NOMO-1 treated with DMSO at 0.1 percent for 48 hours (cell line): ENCODE results near the gene GATAD2A.

Experiments used
- DNase-seq: peaks from one replicate; lab custom pipeline; 2025; ENCODE audit not compliant: unreplicated experiment; lab: John Stamatoyannopoulos, UW

GATAD2A gene

GRCh38 chr19:19487077-19487949 is 81.8 kb downstream of the GATAD2A start:
- DNase-seq, result no peak

- DNase-seq, result no peak
These were observed 82.7 kb downstream of the GATAD2A start for GRCh38 chr19:19487950-19488874.

DNA sequence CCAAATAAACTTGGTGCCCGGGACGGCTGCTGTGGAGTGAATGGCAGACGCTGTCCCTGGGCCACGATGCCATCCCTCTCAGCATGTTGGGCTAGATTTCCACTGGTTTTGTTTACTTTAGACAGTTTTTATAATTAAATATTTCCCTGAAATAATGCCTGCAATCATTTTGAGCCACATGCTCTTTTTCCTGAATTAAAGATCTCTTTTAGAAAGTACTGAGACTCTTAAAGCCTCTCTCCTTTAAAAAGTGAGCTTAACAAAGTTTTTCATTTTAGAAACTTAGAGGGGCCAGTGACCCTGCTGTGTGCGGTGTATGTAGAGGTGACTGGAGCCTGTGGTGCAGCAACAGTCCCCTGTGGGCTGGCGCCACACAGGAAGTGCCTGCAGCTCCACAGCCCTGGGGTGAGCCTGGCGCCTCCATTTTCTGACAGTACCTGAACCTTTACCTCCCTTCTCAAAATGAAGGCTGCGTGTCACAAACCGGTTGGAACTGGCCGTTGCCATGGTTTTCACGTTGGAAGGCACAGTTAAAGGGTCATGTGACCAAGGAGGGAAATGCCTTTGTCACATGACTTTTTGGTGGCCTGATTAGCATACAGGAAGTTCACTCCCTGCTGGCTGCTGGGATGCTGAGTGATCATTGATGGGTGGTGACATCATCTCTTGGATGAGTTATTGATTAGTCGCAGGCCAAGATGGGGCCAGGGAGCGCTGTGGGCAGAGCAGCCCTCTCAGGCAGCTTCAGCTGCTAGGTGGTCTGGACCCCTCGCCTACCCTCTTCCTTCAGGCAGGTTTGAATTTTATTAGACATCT is 83.6 kb downstream of the GATAD2A start:
- DNase-seq, result peak; percentile 89

- DNase-seq, result no peak
These were observed 84.3 kb downstream of the GATAD2A start for GRCh38 chr19:19489804-19490204.

- DNase-seq, result peak; percentile 77
These were observed 84.9 kb downstream of the GATAD2A start for GRCh38 chr19:19490214-19490968.

DNA sequence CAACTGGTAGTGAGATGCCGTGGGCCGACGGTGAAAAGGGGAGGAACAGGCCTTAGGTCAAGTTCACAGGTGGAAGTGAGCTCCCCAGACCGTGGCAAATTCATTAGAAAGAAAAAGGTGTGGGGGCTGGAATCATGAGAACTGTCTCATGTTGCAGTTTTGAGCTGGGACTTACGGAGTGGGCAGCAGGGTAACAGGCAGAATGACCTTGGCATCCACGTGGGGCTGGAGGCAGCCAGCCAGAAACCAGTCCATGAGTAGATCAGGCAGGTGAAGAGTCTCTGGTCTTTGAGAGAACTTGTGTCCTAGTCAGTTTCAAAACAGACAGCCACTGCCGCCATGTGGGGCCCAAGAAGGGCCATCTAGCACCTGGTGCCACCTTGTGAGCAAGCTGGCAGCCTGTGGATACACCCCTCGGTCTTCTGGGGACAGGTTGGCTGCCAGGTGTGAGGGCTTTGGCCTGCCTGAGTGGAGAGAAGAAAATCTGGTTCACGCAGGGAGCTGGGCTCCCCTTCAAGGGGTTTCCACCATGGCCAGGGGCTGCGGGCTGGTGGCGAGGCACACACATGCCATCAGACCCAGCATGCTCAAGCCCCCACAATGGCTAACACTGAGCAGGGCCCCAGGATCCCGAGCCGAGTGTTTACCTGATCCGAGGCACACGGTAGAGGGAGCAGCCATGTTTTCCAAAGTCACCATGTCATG is 86.0 kb downstream of the GATAD2A start:
- no peak for DNase-seq

DNA sequence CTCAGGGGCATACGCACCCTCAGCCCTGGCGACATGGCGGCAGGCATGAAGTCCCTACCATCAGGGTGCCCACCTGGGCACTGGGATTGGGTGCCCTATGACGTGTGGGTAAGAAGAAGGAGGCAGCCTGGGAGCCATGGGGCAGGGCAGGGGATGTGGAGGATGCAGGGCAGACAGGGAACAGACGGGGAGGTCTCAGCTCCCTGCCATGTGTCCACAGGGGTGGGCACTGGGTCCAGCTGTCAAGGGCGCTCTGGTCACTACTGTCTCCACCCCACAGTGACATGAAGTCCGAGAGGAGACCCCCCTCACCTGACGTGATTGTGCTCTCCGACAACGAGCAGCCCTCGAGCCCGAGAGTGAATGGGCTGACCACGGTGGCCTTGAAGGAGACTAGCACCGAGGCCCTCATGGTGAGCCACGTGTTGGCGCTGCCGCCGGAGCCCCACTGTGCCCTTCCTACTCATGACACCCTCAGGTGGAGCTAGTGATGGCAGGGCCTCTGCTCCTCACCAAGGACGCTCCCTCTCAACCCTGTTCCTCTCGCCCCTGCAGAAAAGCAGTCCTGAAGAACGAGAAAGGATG is 86.6 kb downstream of the GATAD2A start:
- DNase-seq, result no peak

GRCh38 chr19:19493841-19494546 is 88.5 kb downstream of the GATAD2A start:
- DNase-seq, result no peak

- DNase-seq, result no peak
These were observed 90.4 kb downstream of the GATAD2A start for GRCh38 chr19:19495614-19496603.

DNA sequence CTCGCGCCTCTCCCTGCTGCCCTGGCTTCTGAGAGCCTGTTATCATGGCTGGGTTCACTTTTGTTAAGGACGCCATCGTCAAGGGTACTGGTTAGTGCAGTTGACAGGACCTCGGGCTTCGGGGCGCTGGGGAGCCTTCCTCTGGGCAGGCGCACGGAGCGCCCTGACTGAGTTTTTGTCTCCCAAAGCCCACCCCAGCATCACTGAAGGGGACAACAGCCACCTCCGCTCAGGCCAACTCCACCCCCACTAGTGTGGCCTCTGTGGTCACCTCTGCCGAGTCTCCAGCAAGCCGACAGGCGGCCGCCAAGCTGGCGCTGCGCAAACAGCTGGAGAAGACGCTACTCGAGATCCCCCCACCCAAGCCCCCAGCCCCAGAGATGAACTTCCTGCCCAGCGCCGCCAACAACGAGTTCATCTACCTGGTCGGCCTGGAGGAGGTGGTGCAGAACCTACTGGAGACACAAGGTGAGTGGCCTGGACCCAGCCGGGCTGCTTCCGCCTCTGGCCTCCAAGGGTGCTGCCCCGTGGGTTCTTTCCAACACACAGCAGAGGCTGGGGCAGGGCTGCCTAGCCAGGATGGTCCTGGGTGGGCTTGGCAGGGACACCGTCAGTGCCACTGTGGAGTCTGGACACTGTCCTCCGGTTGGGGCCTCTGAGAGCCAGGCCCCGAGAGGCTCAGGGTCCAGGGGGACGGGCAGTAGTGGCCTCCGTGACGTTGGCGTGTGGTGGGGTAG is 92.9 kb downstream of the GATAD2A start:
- no peak for DNase-seq

DNA sequence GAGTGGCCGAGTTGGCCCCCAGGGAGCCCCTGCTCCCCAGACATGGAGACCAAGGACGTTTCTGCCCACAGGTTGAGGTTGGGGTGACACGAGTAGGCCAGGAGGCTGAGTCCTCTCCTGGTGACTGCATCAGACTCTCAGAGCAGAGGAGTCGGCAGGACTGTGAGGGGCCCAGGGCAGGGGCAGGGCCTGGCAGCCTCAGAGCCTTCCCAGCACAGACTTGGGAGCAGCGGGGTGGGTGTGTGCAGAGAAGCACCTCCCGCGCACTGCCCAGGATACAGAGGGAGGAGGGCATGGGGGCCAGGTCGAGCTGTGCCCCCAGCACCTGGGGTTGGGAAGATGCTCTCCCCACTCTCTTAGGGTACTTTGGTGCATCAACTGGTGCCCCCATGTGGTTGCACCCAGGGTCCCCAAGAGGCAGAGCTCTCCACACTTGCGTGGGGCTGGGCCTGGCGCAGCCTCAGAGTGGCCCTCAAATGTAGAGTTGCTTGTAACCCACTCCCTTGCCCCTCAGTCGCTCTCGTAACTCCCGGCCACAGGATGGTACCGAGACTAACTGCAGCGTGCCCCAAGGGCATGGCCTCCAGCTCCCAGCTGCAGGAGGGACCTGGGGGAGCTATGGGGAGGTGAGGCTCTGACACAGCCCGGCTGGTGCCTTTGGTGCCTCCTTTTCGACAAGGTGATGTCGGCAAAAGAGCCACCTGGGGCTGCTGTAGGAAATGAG is 94.0 kb downstream of the GATAD2A start:
- DNase-seq, result no peak

GRCh38 chr19:19500975-19501644 is 95.6 kb downstream of the GATAD2A start:
- no peak for DNase-seq

- no peak for DNase-seq
These were observed 96.3 kb downstream of the GATAD2A start for GRCh38 chr19:19501798-19502197.

DNA sequence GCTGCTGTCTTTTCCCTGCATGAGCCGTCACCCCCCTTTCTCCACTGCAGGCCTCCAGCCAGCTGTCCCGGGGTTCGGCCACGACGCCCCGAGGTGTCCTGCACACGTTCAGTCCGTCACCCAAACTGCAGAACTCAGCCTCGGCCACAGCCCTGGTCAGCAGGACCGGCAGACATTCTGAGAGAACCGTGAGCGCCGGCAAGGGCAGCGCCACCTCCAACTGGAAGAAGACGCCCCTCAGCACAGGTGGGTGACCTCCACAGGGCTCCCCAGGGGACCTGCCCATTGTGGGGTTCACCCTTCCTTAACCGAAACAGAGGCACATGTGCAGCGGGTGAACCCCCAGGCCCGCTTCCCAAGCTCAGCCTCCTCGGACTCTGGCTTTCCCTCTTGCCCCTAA is 96.8 kb downstream of the GATAD2A start:
- no peak for DNase-seq

DNA sequence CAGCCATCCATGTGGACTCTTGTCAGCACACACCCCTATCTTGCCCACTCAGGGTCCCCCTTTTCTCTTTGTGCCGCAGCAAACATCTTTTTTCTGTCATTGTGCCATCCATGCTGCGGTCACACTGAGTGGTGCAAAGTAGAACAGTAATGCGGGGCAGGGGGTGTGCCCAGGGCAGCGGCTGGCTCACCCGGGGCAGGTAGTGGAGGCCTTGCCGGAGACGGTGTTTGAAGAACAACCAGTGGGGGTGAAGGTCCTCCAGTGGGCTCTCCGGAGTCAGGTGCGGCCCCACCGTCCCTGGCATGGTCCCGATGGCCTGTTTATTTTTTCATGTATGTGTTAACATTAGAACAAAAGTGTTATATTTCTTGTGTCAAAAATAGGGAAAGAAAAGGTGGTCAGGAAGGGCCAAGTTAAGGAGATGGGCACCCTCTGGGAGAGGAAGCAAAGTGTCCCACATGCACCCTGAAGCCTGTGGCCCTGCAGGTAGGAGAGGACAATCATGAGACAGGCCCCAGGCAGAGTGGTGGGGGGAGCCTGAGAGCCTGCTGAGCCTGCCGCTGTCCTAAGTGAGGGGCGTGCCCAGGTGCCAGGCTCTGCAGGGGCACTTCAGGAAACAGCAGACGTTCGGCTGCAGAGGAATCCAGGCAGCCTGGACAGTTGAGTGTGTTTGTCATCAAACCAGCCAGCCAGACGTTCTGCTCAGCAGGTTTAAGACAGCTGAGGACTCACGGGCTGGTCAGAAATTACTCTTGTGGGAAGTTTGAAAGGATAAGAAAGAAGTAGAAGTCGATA is 97.5 kb downstream of the GATAD2A start:
- DNase-seq, result no peak
